Nephron progenitor cell (in vitro differentiated cells): Measurements from ENCODE around the gene CFAP77.

ENCODE experiments used
- DNase-seq: peaks from one replicate; pipeline ENCODE4 v3.0.0; 2021
- H3K27ac Mint-ChIP-seq: 2 replicates; pipeline ENCODE4 v1.8.0; 2021; ENCODE audit warnings: mild to moderate bottlenecking, moderate library complexity, mixed read lengths
- H3K27me3 Mint-ChIP-seq: 2 replicates; pipeline ENCODE4 v1.8.0; 2021; ENCODE audit warnings: mild to moderate bottlenecking, low read depth, mixed read lengths; ENCODE audit not compliant: poor library complexity
- H3K36me3 Mint-ChIP-seq: 2 replicates; pipeline ENCODE4 v1.8.0; 2021; ENCODE audit warnings: low read depth, mixed read lengths
- H3K4me1 Mint-ChIP-seq: 2 replicates; pipeline ENCODE4 v1.8.0; 2021; ENCODE audit warnings: mixed read lengths
- H3K4me3 Mint-ChIP-seq: 2 replicates; pipeline ENCODE4 v1.8.0; 2021; ENCODE audit warnings: mild to moderate bottlenecking, moderate library complexity, mixed read lengths
- H3K9me3 Mint-ChIP-seq: 2 replicates; pipeline ENCODE4 v1.8.0; 2021; ENCODE audit warnings: mild to moderate bottlenecking, moderate library complexity, mixed read lengths
- CTCF ChIP-seq: fragments of 200-600 bp; sonication (generic); IDR thresholded peaks from 2 replicates; pipeline ENCODE4 v1.5.0; 2021; ENCODE audit warnings: antibody characterized with exemption

Gene CFAP77

GRCh38 chr9:132514011-132514744, 104.2 kb downstream of the CFAP77 start:
- Mint-ChIP-seq H3K27ac (no peak overlapping the region), H3K36me3 (no peaks in the 10 kb centered on the region), H3K27me3 (peaks cover 80% of the 10 kb centered on the region), H3K9me3 (no peaks in the 10 kb centered on the region), H3K4me3 (no peak overlapping the region), H3K4me1 (peaks cover 33% of the 10 kb centered on the region)
- TF ChIP-seq CTCF, result no peak
- no peak for DNase-seq

- Mint-ChIP-seq H3K4me1 (peaks cover 29% of the 10 kb centered on the region), H3K9me3 (no peaks in the 10 kb centered on the region), H3K27ac (no peak overlapping the region), H3K4me3 (no peak overlapping the region), H3K27me3 (peaks cover 81% of the 10 kb centered on the region), H3K36me3 (no peaks in the 10 kb centered on the region)
- no peak for DNase-seq
- no peak for TF ChIP-seq CTCF
Measured at GRCh38 chr9:132514821-132515220, 104.8 kb downstream of the CFAP77 start.

GRCh38 chr9:132516301-132516700, 106.3 kb downstream of the CFAP77 start:
- no peak overlapping the region for H3K4me3 Mint-ChIP-seq
- no peak for TF ChIP-seq CTCF
- no peaks in the 10 kb centered on the region for H3K9me3 Mint-ChIP-seq
- DNase-seq, result no peak
- H3K27ac Mint-ChIP-seq, result no peak overlapping the region
- no peaks in the 10 kb centered on the region for H3K36me3 Mint-ChIP-seq
- H3K27me3 Mint-ChIP-seq, result peaks cover 82% of the 10 kb centered on the region
- peaks cover 18% of the 10 kb centered on the region for H3K4me1 Mint-ChIP-seq

- no peak for DNase-seq
- no peak overlapping the region for H3K27ac Mint-ChIP-seq
- H3K27me3 Mint-ChIP-seq, result peaks cover 81% of the 10 kb centered on the region
- no peaks in the 10 kb centered on the region for H3K36me3 Mint-ChIP-seq
- H3K4me3 Mint-ChIP-seq, result no peak overlapping the region
- TF ChIP-seq CTCF, result no peak
- H3K4me1 Mint-ChIP-seq, result peaks cover 18% of the 10 kb centered on the region
- no peaks in the 10 kb centered on the region for H3K9me3 Mint-ChIP-seq
Measured at GRCh38 chr9:132516911-132517310, 106.9 kb downstream of the CFAP77 start.

- no peak overlapping the region for H3K4me3 Mint-ChIP-seq
- H3K36me3 Mint-ChIP-seq, result no peaks in the 10 kb centered on the region
- H3K4me1 Mint-ChIP-seq, result peaks cover 18% of the 10 kb centered on the region
- no peaks in the 10 kb centered on the region for H3K9me3 Mint-ChIP-seq
- peaks cover 79% of the 10 kb centered on the region for H3K27me3 Mint-ChIP-seq
- no peak for DNase-seq
- TF ChIP-seq CTCF, result no peak
- no peak overlapping the region for H3K27ac Mint-ChIP-seq
Measured at GRCh38 chr9:132517815-132518550, 108.0 kb downstream of the CFAP77 start.

GRCh38 chr9:132518626-132519025, 108.6 kb downstream of the CFAP77 start:
- Mint-ChIP-seq H3K36me3 (no peaks in the 10 kb centered on the region), H3K9me3 (no peaks in the 10 kb centered on the region), H3K27me3 (peaks cover 76% of the 10 kb centered on the region), H3K27ac (no peak overlapping the region), H3K4me1 (peaks cover 13% of the 10 kb centered on the region), H3K4me3 (no peak overlapping the region)
- no peak for DNase-seq
- TF ChIP-seq CTCF, result no peak
